Thymus (tissue), 11 donors: ENCODE results near the gene CHIA. TPM values are rescaled to one million over a fixed set of nuclear protein-coding genes. Genes with fewer than 3 reads are reported as not detected.

Experiments used
- DNase-seq, 9 donors: peaks; one replicate each; pipeline ENCODE4 v3.0.0-alpha.2; 2013; ENCODE audit warnings: low spot score in 9 of 9, low read depth in 6 of 9, missing footprints in 1 of 9
- H3K27ac ChIP-seq, 2 donors: one replicate each; pipeline ENCODE4 v1.5.1; 2013; ENCODE audit warnings: control low read depth in 1 of 2, low read depth in 1 of 2, low read length in 1 of 2, mild to moderate bottlenecking in 1 of 2, moderate library complexity in 1 of 2
- H3K27me3 ChIP-seq, 2 donors: one replicate each; pipeline ENCODE4 v1.5.1; 2013; ENCODE audit warnings: low read length in 1 of 2; ENCODE audit not compliant: control insufficient read depth in 2 of 2, insufficient read depth in 1 of 2
- H3K36me3 ChIP-seq, 2 donors: one replicate each; pipeline ENCODE4 v1.5.1; 2013; ENCODE audit warnings: low read length in 1 of 2, mild to moderate bottlenecking in 1 of 2, moderate library complexity in 1 of 2; ENCODE audit not compliant: control insufficient read depth in 2 of 2, insufficient read depth in 2 of 2
- H3K4me1 ChIP-seq, 2 donors: one replicate each; pipeline ENCODE4 v1.5.1; 2013; ENCODE audit warnings: low read length in 2 of 2; ENCODE audit not compliant: control insufficient read depth in 2 of 2, insufficient read depth in 2 of 2
- H3K4me3 ChIP-seq, 2 donors: one replicate each; pipeline ENCODE4 v1.5.1; 2013; ENCODE audit warnings: low read length in 2 of 2, control low read depth in 1 of 2, mild to moderate bottlenecking in 1 of 2
- H3K9me3 ChIP-seq, 2 donors: one replicate each; pipeline ENCODE4 v1.5.1; 2013; ENCODE audit warnings: low read length in 1 of 2, mild to moderate bottlenecking in 1 of 2; ENCODE audit not compliant: control insufficient read depth in 2 of 2, insufficient read depth in 1 of 2
- WGBS: extraction: QIAGEN DNeasy Blood & Tissue Kit; methylation state at CpG from one replicate; pipeline ENCODE4 v1.1.7; 2013; 5-methylcytosine and 5-hydroxymethylcytosine counted together
- polyA plus RNA-seq: library from polyadenylated mRNA; stranded (reverse); fragments of 200-250 nt; gene quantifications from one replicate; pipeline ENCODE4 v1.2.3, GENCODE V29; 2013
- total RNA-seq: library from RNA; stranded (reverse); fragments of 120-200 nt; gene quantifications from one replicate; pipeline ENCODE4 v1.2.4, GENCODE V29; 2013
- donor health status: healthy.

Gene CHIA
- total and polyA plus RNA-seq, 2 donors: 0.05 to 0.30 TPM

DNA sequence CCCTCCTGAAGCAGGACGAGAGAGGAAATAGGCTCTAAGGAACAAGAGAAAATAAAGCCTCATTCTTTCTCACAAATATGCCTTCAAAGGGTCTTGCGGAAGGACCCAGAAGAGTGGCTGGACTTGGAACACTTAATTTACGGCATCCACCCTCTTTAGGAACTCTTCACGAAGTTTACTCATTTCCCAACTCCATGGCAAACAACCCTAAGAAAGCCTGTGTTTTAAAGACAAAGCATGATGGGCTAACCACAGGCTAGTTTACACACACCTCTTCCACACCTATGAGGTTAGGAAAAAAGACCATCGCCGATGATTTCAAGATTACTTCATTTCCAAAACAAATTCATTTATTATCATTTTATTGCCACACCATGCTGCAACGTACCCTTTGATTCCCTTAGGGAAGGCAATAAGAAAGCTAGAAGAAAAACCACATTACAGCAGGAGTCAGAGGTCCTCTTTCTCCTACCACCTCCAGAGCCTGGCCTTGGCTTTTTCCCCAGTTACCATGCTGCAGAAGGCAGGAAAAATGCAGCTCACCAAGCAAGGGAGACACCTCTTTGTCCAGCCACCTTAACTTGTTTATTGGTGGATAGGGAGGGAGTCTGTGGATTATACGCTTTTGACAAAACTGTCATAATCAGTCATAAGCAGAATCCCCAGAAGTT is 33.5 kb upstream of the CHIA start:
- no peak for DNase-seq
- peaks cover 9 to 11% of the 10 kb centered on the region in 2 donors for H3K4me1 ChIP-seq
- H3K27ac ChIP-seq: no peak overlapping the region
- H3K4me3 ChIP-seq: no peak overlapping the region
- no peaks in the 10 kb centered on the region for H3K27me3 ChIP-seq
- no peaks in the 10 kb centered on the region for H3K36me3 ChIP-seq
- no peaks in the 10 kb centered on the region for H3K9me3 ChIP-seq
- WGBS: 94% methylated on average over 8 of the region's 8 CpGs

DNA sequence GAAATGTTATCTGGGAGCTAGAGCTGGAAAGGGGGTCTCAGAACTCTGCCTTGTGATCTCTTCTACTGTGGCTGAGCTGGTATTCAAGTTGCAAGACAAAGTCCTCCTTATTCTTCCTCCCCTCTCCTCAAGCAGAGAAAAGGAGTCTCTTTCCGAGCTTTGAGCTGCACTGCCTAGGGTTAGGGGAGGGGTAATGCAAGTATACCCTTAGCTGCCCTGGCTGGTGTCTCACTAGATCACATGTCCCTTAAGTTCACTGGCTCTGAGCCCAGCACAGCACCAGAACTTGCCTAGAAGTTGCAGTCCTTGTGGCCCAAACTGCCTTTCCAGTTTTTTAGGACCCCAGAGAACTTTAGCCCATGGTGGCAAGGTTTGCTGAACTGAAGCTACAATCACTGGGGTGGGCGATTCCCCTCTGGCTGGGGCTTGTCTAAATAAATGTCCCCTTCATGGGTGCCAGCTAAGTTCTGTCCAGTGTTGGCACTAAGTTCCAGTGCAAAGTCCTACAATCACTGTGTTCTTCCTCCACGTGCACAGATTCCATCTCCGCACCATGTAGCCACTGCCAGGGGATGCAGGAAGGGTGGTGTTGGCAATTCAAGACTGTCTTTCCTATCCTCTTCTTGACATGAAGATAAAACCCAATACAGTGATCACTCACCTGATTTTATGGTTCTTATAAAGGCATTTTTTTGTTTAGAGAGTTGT is 22.7 kb upstream of the CHIA start:
- 96% methylated on average over 4 of the region's 4 CpGs for WGBS
- Histone ChIP-seq H3K27me3 (peaks cover 18 to 48% of the 10 kb centered on the region in 2 donors), H3K4me1 (peaks cover 4 to 6% of the 10 kb centered on the region in 2 donors), H3K9me3 (peaks cover 3 to 4% of the 10 kb centered on the region in 2 donors), H3K4me3 (no peak overlapping the region), H3K36me3 (no peaks in the 10 kb centered on the region), H3K27ac (no peak overlapping the region)
- no peak for DNase-seq

DNA sequence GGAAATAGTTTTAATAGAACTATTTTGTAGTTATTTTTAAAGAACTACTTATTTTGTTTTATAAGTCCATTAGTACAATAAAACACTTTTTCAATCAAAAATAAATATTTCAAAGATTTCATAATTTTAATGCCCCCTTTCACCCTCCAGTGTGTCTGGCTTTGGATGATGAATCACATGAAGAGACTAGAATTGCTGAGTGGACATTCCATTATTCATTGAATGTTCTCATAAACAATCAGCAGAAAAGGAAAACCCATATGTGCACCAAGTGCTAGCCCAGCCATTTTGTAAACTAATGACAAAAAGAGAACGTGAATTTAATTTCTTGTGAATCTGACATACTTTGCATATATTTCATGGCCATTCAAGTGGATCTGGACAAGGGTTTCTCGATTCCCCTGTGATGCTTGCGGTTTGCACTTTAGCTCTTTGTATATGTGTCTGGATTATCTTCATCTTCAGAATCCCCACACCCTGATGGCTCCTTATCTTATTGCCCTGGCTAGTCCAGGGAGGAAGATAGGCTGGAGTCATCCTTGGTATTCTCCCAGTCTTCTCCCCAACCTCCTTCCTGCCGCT is 20.7 kb upstream of the CHIA start:
- 97% methylated on average over 4 of the region's 4 CpGs for WGBS
- no peak overlapping the region for H3K27ac ChIP-seq
- H3K27me3 ChIP-seq: peaks cover 18 to 48% of the 10 kb centered on the region in 2 donors
- H3K9me3 ChIP-seq: peaks cover 3 to 4% of the 10 kb centered on the region in 2 donors
- no peaks in the 10 kb centered on the region for H3K36me3 ChIP-seq
- no peak overlapping the region for H3K4me3 ChIP-seq
- DNase-seq: no peak
- H3K4me1 ChIP-seq: peaks cover 4 to 6% of the 10 kb centered on the region in 2 donors

DNA sequence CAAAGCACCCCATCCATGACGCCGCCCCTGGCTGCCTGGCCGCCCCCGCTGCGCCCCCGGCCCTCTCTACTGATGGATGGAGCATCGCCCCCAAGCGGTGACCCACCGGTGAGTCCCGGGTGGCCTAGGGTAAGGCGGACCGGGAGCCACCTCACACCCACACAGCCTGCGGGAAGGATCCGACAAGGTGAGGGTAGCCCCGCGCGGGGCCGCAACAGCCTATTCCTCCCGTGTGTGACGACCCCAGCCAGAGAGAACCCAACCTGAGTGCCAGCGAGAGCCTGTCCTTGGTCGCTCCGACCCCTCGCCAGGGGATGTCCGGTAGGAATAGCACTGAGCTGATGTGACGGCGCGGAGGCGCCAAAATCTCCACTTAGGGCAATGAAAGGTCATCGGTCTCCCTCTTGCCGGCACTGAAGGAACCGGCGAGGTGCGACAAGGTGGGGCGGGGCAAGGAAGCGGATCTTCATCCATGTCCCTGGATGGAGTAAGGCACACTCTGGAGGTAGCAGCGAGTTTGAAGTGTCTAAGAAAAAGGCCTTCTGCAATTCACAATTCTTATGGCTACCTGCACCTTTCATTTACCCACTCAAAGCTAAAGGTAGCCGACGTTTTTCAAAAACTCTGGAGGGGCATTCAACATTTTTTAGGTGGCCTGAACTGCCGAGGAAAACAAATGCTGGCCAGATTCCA is 19.7 kb upstream of the CHIA start:
- WGBS: 10% methylated on average over 40 of the region's 40 CpGs

DNA sequence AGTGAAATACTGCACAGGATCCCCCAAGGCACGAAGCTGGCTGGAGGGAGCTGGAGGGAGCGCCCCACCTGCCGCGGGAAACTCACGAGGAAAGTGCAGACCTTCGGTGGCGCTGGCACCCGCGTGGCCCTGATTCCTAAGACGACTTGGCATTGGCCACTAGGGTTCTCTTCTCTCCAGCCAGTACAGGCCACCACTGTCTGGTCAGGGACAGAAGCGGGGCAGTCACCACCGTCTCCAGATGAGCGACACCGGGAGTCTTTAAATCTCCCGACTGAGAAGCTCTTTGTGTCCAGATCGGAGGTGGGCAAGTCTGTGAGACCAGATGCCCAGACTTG is 19.2 kb upstream of the CHIA start:
- 19% methylated on average over 16 of the region's 16 CpGs for WGBS
- Histone ChIP-seq H3K27ac (no peak overlapping the region), H3K36me3 (no peaks in the 10 kb centered on the region), H3K9me3 (peaks cover 3 to 4% of the 10 kb centered on the region in 2 donors), H3K4me1 (peaks cover 4 to 6% of the 10 kb centered on the region in 2 donors), H3K27me3 (peaks cover 18 to 48% of the 10 kb centered on the region in 2 donors), H3K4me3 (no peak overlapping the region)
- DNase-seq: no peak

More for the DNA sequence above, 19.7 kb upstream of the CHIA start:
- H3K4me3 ChIP-seq: peak overlapping the region in 1 of 2 donors; percentile 21
- H3K9me3 ChIP-seq: peaks cover 3 to 4% of the 10 kb centered on the region in 2 donors
- H3K27ac ChIP-seq: no peak overlapping the region
- peaks cover 4 to 6% of the 10 kb centered on the region in 2 donors for H3K4me1 ChIP-seq
- no peak for DNase-seq
- H3K27me3 ChIP-seq: peaks cover 18 to 48% of the 10 kb centered on the region in 2 donors
- H3K36me3 ChIP-seq: no peaks in the 10 kb centered on the region

DNA sequence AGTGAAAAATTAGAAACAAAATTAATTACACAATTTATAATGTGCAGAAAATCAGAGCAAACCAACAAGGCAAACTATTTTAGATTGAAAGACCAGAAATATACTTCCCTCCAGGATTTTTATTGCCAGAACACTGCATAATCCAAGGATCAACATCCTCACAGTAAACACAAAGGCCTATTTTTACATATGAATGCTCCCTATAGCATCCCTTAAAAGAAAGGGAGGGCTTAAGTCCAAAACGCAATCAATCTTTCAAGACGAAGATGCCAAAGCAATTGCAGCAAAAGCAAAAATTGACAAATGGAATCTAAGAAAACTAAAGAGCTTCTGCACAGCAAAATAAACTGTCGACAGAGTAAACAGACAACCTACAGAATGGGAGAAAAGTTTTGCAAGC is 18.6 kb upstream of the CHIA start:
- no peak for DNase-seq
- H3K36me3 ChIP-seq: no peaks in the 10 kb centered on the region
- H3K27ac ChIP-seq: no peak overlapping the region
- H3K4me3 ChIP-seq: no peak overlapping the region
- peaks cover 18 to 48% of the 10 kb centered on the region in 2 donors for H3K27me3 ChIP-seq
- H3K4me1 ChIP-seq: peaks cover 4 to 6% of the 10 kb centered on the region in 2 donors
- WGBS: 92% methylated on average over 3 of the region's 3 CpGs
- H3K9me3 ChIP-seq: peaks cover 3 to 4% of the 10 kb centered on the region in 2 donors

DNA sequence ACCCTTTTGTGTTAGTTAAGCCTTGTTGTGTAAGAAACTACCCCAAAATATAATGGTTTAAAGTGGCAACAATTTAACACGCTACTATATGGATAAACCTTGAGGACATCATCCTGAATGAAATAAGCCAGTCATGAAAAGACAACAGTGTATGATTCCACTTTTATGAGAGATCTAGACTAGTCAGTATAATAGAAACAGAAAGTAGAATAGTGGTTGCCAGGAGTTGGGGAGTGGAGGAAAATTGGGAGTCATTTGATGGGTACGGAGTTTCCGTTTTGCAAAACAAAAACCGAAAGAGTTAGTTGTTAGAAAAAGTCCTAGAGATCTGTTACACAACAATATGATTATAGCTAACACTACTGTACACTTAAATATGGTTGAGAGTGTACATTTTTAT is 16.0 kb upstream of the CHIA start:
- WGBS: 96% methylated on average over 4 of the region's 4 CpGs

DNA sequence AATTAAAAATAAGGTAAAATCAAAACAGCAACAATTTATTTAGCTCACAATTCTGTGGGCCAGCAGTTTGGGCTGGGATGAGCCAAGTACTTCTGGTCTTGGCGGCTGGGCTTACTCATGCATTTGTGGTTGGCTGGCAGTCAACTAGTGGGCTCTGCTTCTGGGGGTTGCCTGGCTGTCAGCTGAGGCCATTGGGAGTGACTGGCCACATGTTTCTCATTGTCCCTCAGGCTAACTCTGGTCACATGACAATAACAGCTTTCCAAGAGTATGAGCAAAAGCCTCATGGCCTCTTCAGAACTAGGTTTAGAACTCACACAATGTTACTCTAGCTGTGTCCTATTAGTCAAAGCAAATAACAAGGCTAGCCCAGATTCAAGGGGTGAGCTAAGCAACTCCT is 15.6 kb upstream of the CHIA start:
- no peak overlapping the region for H3K4me3 ChIP-seq
- H3K9me3 ChIP-seq: peaks cover 3 to 4% of the 10 kb centered on the region in 2 donors
- no peaks in the 10 kb centered on the region for H3K36me3 ChIP-seq
- 100% methylated on average over 1 of the region's 1 CpG for WGBS
- peaks cover 4 to 6% of the 10 kb centered on the region in 2 donors for H3K4me1 ChIP-seq
- no peak for DNase-seq
- peaks cover 16 to 28% of the 10 kb centered on the region in 2 donors for H3K27me3 ChIP-seq
- H3K27ac ChIP-seq: no peak overlapping the region

More for the DNA sequence above, 16.0 kb upstream of the CHIA start:
- Histone ChIP-seq H3K4me1 (peaks cover 4 to 6% of the 10 kb centered on the region in 2 donors), H3K27me3 (peaks cover 18 to 32% of the 10 kb centered on the region in 2 donors), H3K27ac (no peak overlapping the region), H3K9me3 (peaks cover 3 to 4% of the 10 kb centered on the region in 2 donors), H3K36me3 (no peaks in the 10 kb centered on the region), H3K4me3 (no peak overlapping the region)
- DNase-seq: no peak
